Caco-2 (cell line): ENCODE data around the gene TMCC2. TPM values are rescaled to one million over a fixed set of nuclear protein-coding genes. Genes with fewer than 3 reads are reported as not detected.

Experiments
- BruUV-seq: library from RNA; stranded (reverse); fragments of 400-500 nt; replicated peaks from 2 replicates; lab custom pipeline; 2021; lab: Mats Ljungman, UMichigan
- CTCF ChIA-PET: fragments of 300-600 bp; sonication (Branson Sonifier 250); formaldehyde crosslinking; loops from one replicate; lab custom pipeline; 2022; ENCODE audit warnings: antibody characterized with exemption; lab: Charles Lee
- POLR2A ChIA-PET: fragments of 300-600 bp; sonication (Branson Sonifier 250); formaldehyde crosslinking; loops from one replicate; lab custom pipeline; 2022; ENCODE audit warnings: antibody characterized with exemption; lab: Charles Lee
- DNase-seq, 2 experiments: peaks; one replicate each; pipeline versions ENCODE4 v3.0.0 to v3.0.0-alpha.2; 2020 to 2022
- H3K27me3 ChIP-seq: replicated peaks from 2 replicates; pipeline ENCODE4 v1.6.0; 2011; ENCODE audit warnings: low read length; ENCODE audit not compliant: control insufficient read depth, insufficient read depth
- H3K36me3 ChIP-seq: 2 replicates; pipeline ENCODE4 v1.5.1; 2011; ENCODE audit warnings: low read length; ENCODE audit not compliant: control insufficient read depth, insufficient read depth
- H3K4me1 ChIP-seq: fragments of 250-450 bp; sonication (Bioruptor Pico); 2 replicates; pipeline ENCODE4 v1.5.1; 2020; ENCODE audit warnings: mild to moderate bottlenecking
- H3K4me3 ChIP-seq: 2 replicates; pipeline ENCODE4 v1.5.1; 2011; ENCODE audit warnings: low read depth, mild to moderate bottlenecking, control low read depth, low read length
- H3K9me3 ChIP-seq: fragments of 250-450 bp; sonication (Bioruptor Pico); 2 replicates; pipeline ENCODE4 v1.5.1; 2020; ENCODE audit warnings: mild to moderate bottlenecking, moderate library complexity
- H3K27ac Mint-ChIP-seq: one replicate; pipeline ENCODE4 v1.8.0; 2022; ENCODE audit warnings: mixed read lengths; ENCODE audit not compliant: unreplicated experiment
- H3K27me3 Mint-ChIP-seq: one replicate; pipeline ENCODE4 v1.8.0; 2022; ENCODE audit warnings: mixed read lengths; ENCODE audit not compliant: insufficient read depth, unreplicated experiment
- H3K36me3 Mint-ChIP-seq: one replicate; pipeline ENCODE4 v1.8.0; 2022; ENCODE audit warnings: mild to moderate bottlenecking, mixed read lengths; ENCODE audit not compliant: insufficient read depth, unreplicated experiment
- H3K4me1 Mint-ChIP-seq: one replicate; pipeline ENCODE4 v1.8.0; 2022; ENCODE audit warnings: low read depth, mixed read lengths; ENCODE audit not compliant: unreplicated experiment
- H3K4me3 Mint-ChIP-seq: one replicate; pipeline ENCODE4 v1.8.0; 2022; ENCODE audit warnings: mild to moderate bottlenecking, moderate library complexity, mixed read lengths; ENCODE audit not compliant: unreplicated experiment
- H3K9me3 Mint-ChIP-seq: one replicate; pipeline ENCODE4 v1.8.0; 2022; ENCODE audit warnings: mixed read lengths; ENCODE audit not compliant: unreplicated experiment
- CTCF ChIP-seq, 2 experiments: fragments of 200-600 bp in 1 of 2; IDR thresholded peaks; 1 replicate in 1 of 2; 2 replicates in 1 of 2; pipeline versions ENCODE4 v1.5.1 to v1.8.0; 2011 to 2022; ENCODE audit warnings: antibody characterized with exemption in 1 of 2, control low read depth in 1 of 2, inconsistent platforms in 1 of 2, low read depth in 1 of 2, low read length in 1 of 2, mild to moderate bottlenecking in 1 of 2, moderate library complexity in 1 of 2; ENCODE audit not compliant: insufficient read depth in 1 of 2, severe bottlenecking in 1 of 2, unreplicated experiment in 1 of 2
- intact Hi-C: fragments of 100-400 bp; cut with micrococcal nuclease; formaldehyde crosslinking; loops from one replicate; pipeline ENCODE4 v1.10.0; 2022; ENCODE audit not compliant: unreplicated experiment
- total RNA-seq: library from RNA; stranded (reverse); gene quantifications from 2 replicates; pipeline ENCODE4 v1.2.3, GENCODE V29; 2022

The TMCC2 gene
- total RNA-seq, 1 experiment from 2014 or later = 0.91 TPM

GRCh38 chr1:205204552-205204951 lies 23.2 kb upstream of the TMCC2 start:
- Mint-ChIP-seq H3K36me3 (no peaks in the 10 kb centered on the region), H3K4me1 (no peaks in the 10 kb centered on the region), H3K27ac (no peak overlapping the region), H3K27me3 (no peaks in the 10 kb centered on the region), H3K4me3 (no peak overlapping the region), H3K9me3 (no peaks in the 10 kb centered on the region)
- DNase-seq = no peak
- intact Hi-C loops = no loop called here
- ChIA-PET POLR2A (no interaction called here), CTCF (interaction anchor here (0.6 kb wide), 1 partner anchor 1515 kb away, joined by 3 read pairs; no protein-coding TSS in a partner anchor)
- no peak overlapping the region for H3K4me3 ChIP-seq
- no peaks in the 10 kb centered on the region for H3K27me3 ChIP-seq
- TF ChIP-seq CTCF (IDR thresholded peaks at IDR 0.05; ENCODE audit: insufficient read depth in 1 of 2, low read depth in 1 of 2, low read length in 1 of 2, severe bottlenecking in 1 of 2, unreplicated experiment in 1 of 2) = no peak
- H3K4me1 ChIP-seq = no peaks in the 10 kb centered on the region
- H3K9me3 ChIP-seq = no peaks in the 10 kb centered on the region
- no peaks in the 10 kb centered on the region for H3K36me3 ChIP-seq
- BruUV-seq = no TSS peak

- Histone ChIP-seq H3K4me1 (peaks cover 2% of the 10 kb centered on the region; the same call in 1 of the 2 replicates), H3K4me3 (no peak overlapping the region), H3K27me3 (no peaks in the 10 kb centered on the region), H3K9me3 (no peaks in the 10 kb centered on the region), H3K36me3 (no peaks in the 10 kb centered on the region)
- DNase-seq = no peak
- BruUV-seq = no TSS peak
- H3K36me3 Mint-ChIP-seq = no peaks in the 10 kb centered on the region
- intact Hi-C loops = no loop called here
- CTCF ChIA-PET = interaction anchor here (0.5 kb wide), 1 partner anchor 217 kb away, joined by 3 read pairs; the partner anchor contains the start of gene LEMD1
- TF ChIP-seq CTCF (IDR thresholded peaks at IDR 0.05; ENCODE audit: insufficient read depth in 1 of 2, low read depth in 1 of 2, low read length in 1 of 2, severe bottlenecking in 1 of 2, unreplicated experiment in 1 of 2) = no peak
- H3K4me3 Mint-ChIP-seq = no peak overlapping the region
- H3K9me3 Mint-ChIP-seq = no peaks in the 10 kb centered on the region
- no peaks in the 10 kb centered on the region for H3K27me3 Mint-ChIP-seq
- no peak overlapping the region for H3K27ac Mint-ChIP-seq
- POLR2A ChIA-PET = no interaction called here
- peaks cover under 1% of the 10 kb centered on the region for H3K4me1 Mint-ChIP-seq
Observed at GRCh38 chr1:205205055-205205454, 22.7 kb upstream of the TMCC2 start.

- TF ChIP-seq CTCF (IDR thresholded peaks at IDR 0.05; ENCODE audit: insufficient read depth in 1 of 2, low read depth in 1 of 2, low read length in 1 of 2, severe bottlenecking in 1 of 2, unreplicated experiment in 1 of 2) = no peak
- no TSS peak for BruUV-seq
- no peaks in the 10 kb centered on the region for H3K27me3 Mint-ChIP-seq
- Histone ChIP-seq H3K4me3 (no peak overlapping the region), H3K36me3 (no peaks in the 10 kb centered on the region), H3K27me3 (no peaks in the 10 kb centered on the region), H3K9me3 (no peaks in the 10 kb centered on the region), H3K4me1 (peaks cover 4% of the 10 kb centered on the region; the same call in 1 of the 2 replicates)
- DNase-seq = no peak
- no peak overlapping the region for H3K4me3 Mint-ChIP-seq
- H3K4me1 Mint-ChIP-seq = peaks cover 13% of the 10 kb centered on the region
- H3K27ac Mint-ChIP-seq = no peak overlapping the region
- POLR2A ChIA-PET = no interaction called here
- CTCF ChIA-PET = no interaction called here
- intact Hi-C loops = no loop called here
- no peaks in the 10 kb centered on the region for H3K9me3 Mint-ChIP-seq
- H3K36me3 Mint-ChIP-seq = peaks cover 6% of the 10 kb centered on the region
Observed at GRCh38 chr1:205208811-205209210, 18.9 kb upstream of the TMCC2 start.
